Measurements from ENCODE around the gene SERPING1. TPM values are rescaled to one million over a fixed set of nuclear protein-coding genes. Genes with fewer than 3 reads are reported as not detected.

SERPING1 gene
- total RNA-seq, 1 donor from 2014 or later = 347 TPM

- no peak overlapping the region for H3K27ac Mint-ChIP-seq (ENCODE audit: unreplicated experiment)
- no peak for TF ChIP-seq CTCF (IDR thresholded peaks at IDR 0.05; ENCODE audit: unreplicated experiment)
These were observed 1.9 kb downstream of the SERPING1 start for GRCh38 chr11:57599381-57599780.

GRCh38 chr11:57601297-57601696, 3.8 kb downstream of the SERPING1 start:
- Mint-ChIP-seq H3K27ac (ENCODE audit: unreplicated experiment) (no peak overlapping the region), H3K36me3 (ENCODE audit: low read depth, unreplicated experiment) (peaks cover 29% of the 10 kb centered on the region), H3K27me3 (ENCODE audit: unreplicated experiment) (peaks cover 10% of the 10 kb centered on the region), H3K4me3 (ENCODE audit: unreplicated experiment) (peak overlapping the region; percentile 65), H3K9me3 (ENCODE audit: unreplicated experiment) (no peaks in the 10 kb centered on the region), H3K4me1 (ENCODE audit: unreplicated experiment) (peaks cover 34% of the 10 kb centered on the region)
- TF ChIP-seq CTCF (IDR thresholded peaks at IDR 0.05; ENCODE audit: unreplicated experiment) = no peak
- DNase-seq (ENCODE audit: low spot score) = no peak

More at GRCh38 chr11:57599381-57599780, 1.9 kb downstream of the SERPING1 start:
- DNase-seq (ENCODE audit: low spot score) = no peak
- Mint-ChIP-seq H3K4me1 (ENCODE audit: unreplicated experiment) (peaks cover 46% of the 10 kb centered on the region), H3K27me3 (ENCODE audit: unreplicated experiment) (peaks cover 10% of the 10 kb centered on the region), H3K36me3 (ENCODE audit: low read depth, unreplicated experiment) (peaks cover 22% of the 10 kb centered on the region), H3K9me3 (ENCODE audit: unreplicated experiment) (no peaks in the 10 kb centered on the region), H3K4me3 (ENCODE audit: unreplicated experiment) (peak overlapping the region; percentile 92)

GRCh38 chr11:57604296-57605027, 7.0 kb downstream of the SERPING1 start:
- DNase-seq (ENCODE audit: low spot score) = peak; percentile 9
- peaks cover 15% of the 10 kb centered on the region for H3K4me1 Mint-ChIP-seq (ENCODE audit: unreplicated experiment)
- H3K9me3 Mint-ChIP-seq (ENCODE audit: unreplicated experiment) = no peaks in the 10 kb centered on the region
- H3K36me3 Mint-ChIP-seq (ENCODE audit: low read depth, unreplicated experiment) = peaks cover 37% of the 10 kb centered on the region
- no peak for TF ChIP-seq CTCF (IDR thresholded peaks at IDR 0.05; ENCODE audit: unreplicated experiment)
- H3K27me3 Mint-ChIP-seq (ENCODE audit: unreplicated experiment) = peaks cover 4% of the 10 kb centered on the region
- H3K27ac Mint-ChIP-seq (ENCODE audit: unreplicated experiment) = peak overlapping the region; percentile 78
- H3K4me3 Mint-ChIP-seq (ENCODE audit: unreplicated experiment) = no peak overlapping the region

GRCh38 chr11:57605028-57605420, 7.5 kb downstream of the SERPING1 start:
- Mint-ChIP-seq H3K9me3 (ENCODE audit: unreplicated experiment) (no peaks in the 10 kb centered on the region), H3K4me1 (ENCODE audit: unreplicated experiment) (peaks cover 9% of the 10 kb centered on the region), H3K36me3 (ENCODE audit: low read depth, unreplicated experiment) (peaks cover 37% of the 10 kb centered on the region), H3K4me3 (ENCODE audit: unreplicated experiment) (no peak overlapping the region), H3K27me3 (ENCODE audit: unreplicated experiment) (no peaks in the 10 kb centered on the region), H3K27ac (ENCODE audit: unreplicated experiment) (no peak overlapping the region)
- no peak for DNase-seq (ENCODE audit: low spot score)
- no peak for TF ChIP-seq CTCF (IDR thresholded peaks at IDR 0.05; ENCODE audit: unreplicated experiment)

- H3K9me3 Mint-ChIP-seq (ENCODE audit: unreplicated experiment) = no peaks in the 10 kb centered on the region
- no peak overlapping the region for H3K27ac Mint-ChIP-seq (ENCODE audit: unreplicated experiment)
- no peak overlapping the region for H3K4me3 Mint-ChIP-seq (ENCODE audit: unreplicated experiment)
- TF ChIP-seq CTCF (IDR thresholded peaks at IDR 0.05; ENCODE audit: unreplicated experiment) = no peak
- H3K27me3 Mint-ChIP-seq (ENCODE audit: unreplicated experiment) = no peaks in the 10 kb centered on the region
- DNase-seq (ENCODE audit: low spot score) = no peak
- H3K4me1 Mint-ChIP-seq (ENCODE audit: unreplicated experiment) = no peaks in the 10 kb centered on the region
- peaks cover 55% of the 10 kb centered on the region for H3K36me3 Mint-ChIP-seq (ENCODE audit: low read depth, unreplicated experiment)
These were observed 12.7 kb downstream of the SERPING1 start for GRCh38 chr11:57610170-57610569.

All from endothelial cell (in vitro differentiated cells).